ENCODE results near the gene ZNF691.
A peak's percentile ranks its signal among the peaks of the same experiment; 100 is the strongest.
"Not testable (repeated sequence)": the region's sequence is repeated elsewhere in the genome, so short reads cannot be mapped to it uniquely, and the experiment has no call there.

The ZNF691 gene

GRCh38 chr1:42861014-42861399 lies 14.6 kb downstream of the ZNF691 start:
- DNase-seq: no peak

GRCh38 chr1:42866549-42866948 lies 20.1 kb downstream of the ZNF691 start:
- DNase-seq: no peak

- DNase-seq: peak; percentile 14
These were observed 22.1 kb downstream of the ZNF691 start for GRCh38 chr1:42868466-42868865.

- DNase-seq: not testable (repeated sequence)
These were observed 22.8 kb downstream of the ZNF691 start for GRCh38 chr1:42869254-42869653.

GRCh38 chr1:42869751-42870150 lies 23.3 kb downstream of the ZNF691 start:
- DNase-seq: not testable (repeated sequence)

- DNase-seq: not testable (repeated sequence)
These were observed 26.7 kb downstream of the ZNF691 start for GRCh38 chr1:42873108-42873507.

GRCh38 chr1:42873670-42874069 lies 27.3 kb downstream of the ZNF691 start:
- no peak for DNase-seq

- DNase-seq: no peak
These were observed 29.6 kb downstream of the ZNF691 start for GRCh38 chr1:42876009-42876408.

GRCh38 chr1:42877380-42877779 lies 31.0 kb downstream of the ZNF691 start:
- DNase-seq: no peak

GRCh38 chr1:42880384-42880783 lies 34.0 kb downstream of the ZNF691 start:
- no peak for DNase-seq

GRCh38 chr1:42886046-42886739 lies 39.8 kb downstream of the ZNF691 start:
- no peak for DNase-seq

- no peak for DNase-seq
These were observed 40.4 kb downstream of the ZNF691 start for GRCh38 chr1:42886800-42887199.

- no peak for DNase-seq
These were observed 41.0 kb downstream of the ZNF691 start for GRCh38 chr1:42887366-42887765.

- DNase-seq: no peak
These were observed 41.7 kb downstream of the ZNF691 start for GRCh38 chr1:42888013-42888633.

- DNase-seq: no peak
These were observed 42.9 kb downstream of the ZNF691 start for GRCh38 chr1:42889264-42889663.

GRCh38 chr1:42891465-42892138 lies 45.2 kb downstream of the ZNF691 start:
- DNase-seq: no peak

GRCh38 chr1:42899960-42900359 lies 53.5 kb downstream of the ZNF691 start:
- DNase-seq: not testable (repeated sequence)
